ENCODE data around the gene SELENOI.

DNA sequence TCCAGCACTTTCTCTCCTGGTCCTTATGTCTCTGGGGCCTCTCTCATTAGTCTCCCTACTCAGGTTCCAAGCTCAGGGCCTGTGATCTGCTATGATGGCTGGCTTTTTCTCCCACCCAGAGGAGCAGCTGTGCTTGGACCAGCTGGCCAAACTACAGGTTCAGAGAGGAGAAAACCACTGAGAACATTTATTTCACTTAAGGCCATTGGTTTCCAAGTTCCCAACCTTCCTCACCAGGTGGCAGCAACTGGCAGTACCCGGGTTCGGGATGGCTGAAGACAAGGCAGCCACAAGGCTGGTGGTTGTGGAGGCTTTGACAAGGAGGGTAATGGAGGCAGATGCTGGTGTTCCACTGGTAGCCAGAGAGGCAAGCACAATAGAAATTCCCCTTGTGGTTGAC lies 29.9 kb upstream of the SELENOI start:
- TF ChIP-seq CTCF (IDR thresholded peaks at IDR 0.05) = peak in 1 of 6 experiments; percentile 26
- TF ChIP-seq POLR2A (IDR thresholded peaks at IDR 0.05) = no peak

Data from esophagus squamous epithelium (tissue), 4 donors.